ENCODE measurements around the gene TPP1.

DNA sequence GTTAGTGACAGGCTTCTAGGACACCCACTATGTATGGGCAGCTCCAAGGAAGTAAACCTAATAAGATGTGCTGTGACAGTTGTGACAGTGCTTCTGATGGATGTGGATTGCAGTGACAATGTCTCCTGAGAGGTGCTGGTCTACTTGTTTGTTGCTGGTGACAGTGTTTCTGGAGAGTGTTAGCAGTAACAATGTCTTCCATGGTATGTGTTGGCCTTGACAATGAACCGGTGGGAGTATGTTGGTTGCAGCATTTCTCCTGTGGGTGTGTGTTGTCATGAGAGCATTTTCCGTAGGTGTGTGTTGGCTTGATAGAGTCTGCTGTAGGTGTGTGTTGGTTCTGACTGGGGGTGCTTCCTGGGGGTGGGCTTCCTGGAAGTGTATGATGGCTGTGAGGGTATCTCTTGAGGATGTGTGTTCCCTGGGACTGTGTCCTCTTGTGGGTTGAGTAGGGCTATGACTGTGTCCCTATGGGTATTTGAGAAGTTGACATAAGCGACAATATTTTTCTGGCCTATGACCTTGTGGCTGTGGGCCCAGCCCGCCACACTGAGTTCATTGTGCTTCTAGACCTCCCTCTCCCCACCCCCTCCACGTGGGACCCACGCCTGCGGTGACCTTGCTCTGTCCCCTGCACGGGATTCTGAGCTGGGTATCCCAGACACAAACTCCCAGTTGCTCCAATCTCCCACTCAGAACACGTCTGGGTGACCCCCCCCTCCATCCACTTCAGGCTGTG lies 35.2 kb upstream of the TPP1 start:
- TF ChIP-seq, protein P1, sequence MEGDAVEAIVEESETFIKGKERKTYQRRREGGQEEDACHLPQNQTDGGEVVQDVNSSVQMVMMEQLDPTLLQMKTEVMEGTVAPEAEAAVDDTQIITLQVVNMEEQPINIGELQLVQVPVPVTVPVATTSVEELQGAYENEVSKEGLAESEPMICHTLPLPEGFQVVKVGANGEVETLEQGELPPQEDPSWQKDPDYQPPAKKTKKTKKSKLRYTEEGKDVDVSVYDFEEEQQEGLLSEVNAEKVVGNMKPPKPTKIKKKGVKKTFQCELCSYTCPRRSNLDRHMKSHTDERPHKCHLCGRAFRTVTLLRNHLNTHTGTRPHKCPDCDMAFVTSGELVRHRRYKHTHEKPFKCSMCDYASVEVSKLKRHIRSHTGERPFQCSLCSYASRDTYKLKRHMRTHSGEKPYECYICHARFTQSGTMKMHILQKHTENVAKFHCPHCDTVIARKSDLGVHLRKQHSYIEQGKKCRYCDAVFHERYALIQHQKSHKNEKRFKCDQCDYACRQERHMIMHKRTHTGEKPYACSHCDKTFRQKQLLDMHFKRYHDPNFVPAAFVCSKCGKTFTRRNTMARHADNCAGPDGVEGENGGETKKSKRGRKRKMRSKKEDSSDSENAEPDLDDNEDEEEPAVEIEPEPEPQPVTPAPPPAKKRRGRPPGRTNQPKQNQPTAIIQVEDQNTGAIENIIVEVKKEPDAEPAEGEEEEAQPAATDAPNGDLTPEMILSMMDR (IDR thresholded peaks at IDR 0.05), result no peak
- TF ChIP-seq POLR2A (IDR thresholded peaks at IDR 0.05), result no peak
